Esophagus muscularis mucosa (tissue), 4 donors: Measurements from ENCODE around the gene ABCC8. TPM values are rescaled to one million over a fixed set of nuclear protein-coding genes. Genes with fewer than 3 reads are reported as not detected.

Experiments used
- DNase-seq: peaks from one replicate; pipeline ENCODE4 v3.0.0-alpha.2; 2017; ENCODE audit errors: extremely low spot score
- H3K27ac ChIP-seq, 4 donors: fragments of 200-600 bp; sonication (generic); replicated peaks in 1 of 4; 1 replicate in 3 of 4; 2 replicates in 1 of 4; pipeline ENCODE4 v1.5.1; 2016 to 2019; ENCODE audit warnings: mild to moderate bottlenecking in 1 of 4
- H3K27me3 ChIP-seq, 4 donors: fragments of 200-600 bp; sonication (generic); one replicate each; pipeline versions ENCODE4 v1.5.1 to v1.6.0; 2016 to 2019
- H3K36me3 ChIP-seq, 4 donors: fragments of 200-600 bp; sonication (generic); one replicate each; pipeline ENCODE4 v1.5.1; 2016 to 2019
- H3K4me1 ChIP-seq, 4 donors: fragments of 200-600 bp; sonication (generic); one replicate each; pipeline ENCODE4 v1.5.1; 2016 to 2019
- H3K4me3 ChIP-seq, 4 donors: fragments of 200-600 bp; sonication (generic); 1 replicate in 2 of 4; 2 replicates in 2 of 4; pipeline ENCODE4 v1.5.1; 2016 to 2019; ENCODE audit warnings: mild to moderate bottlenecking in 4 of 4, moderate library complexity in 1 of 4
- H3K9me3 ChIP-seq, 4 donors: fragments of 200-600 bp; sonication (generic); 1 replicate in 3 of 4; 2 replicates in 1 of 4; pipeline ENCODE4 v1.5.1; 2016 to 2019
- CTCF ChIP-seq, 3 experiments: fragments of 200-600 bp in 2 of 3; fragments of 450-650 bp in 1 of 3; sonication (generic) in 2 of 3; IDR thresholded peaks; one replicate each; pipeline ENCODE4 v1.5.1; 2017 to 2019; ENCODE audit warnings: antibody characterized with exemption in 3 of 3, mild to moderate bottlenecking in 2 of 3, moderate library complexity in 1 of 3
- EP300 ChIP-seq: sonication (generic); formaldehyde crosslinking; IDR thresholded peaks from one replicate; pipeline ENCODE4 v1.6.1; 2017; ENCODE audit warnings: antibody characterized with exemption
- POLR2A ChIP-seq: fragments of 450-650 bp; IDR thresholded peaks from one replicate; pipeline ENCODE4 v1.6.1; 2017; ENCODE audit warnings: antibody characterized with exemption, moderate library complexity, mild to moderate bottlenecking, low read depth
- POLR2AphosphoS5 ChIP-seq, 2 donors: sonication (generic); formaldehyde crosslinking; IDR thresholded peaks; one replicate each; pipeline ENCODE4 v1.6.1; 2017; ENCODE audit warnings: antibody characterized with exemption in 2 of 2
- WGBS: methylation state at CpG from one replicate; pipeline ENCODE4 v1.1.5; 2018; 5-methylcytosine and 5-hydroxymethylcytosine counted together
- intact Hi-C: fragments of 100-400 bp; cut with DNase I; formaldehyde crosslinking; loops from one replicate; pipeline ENCODE4 v1.15.1; 2023
- total RNA-seq, 4 donors: library from RNA; depleted of rRNA; stranded (reverse); fragments of >200 nt; gene quantifications; one replicate each; pipeline versions ENCODE4 v1.1.0 to v1.2.1, GENCODE V29; 2016

The ABCC8 gene
- total RNA-seq, 4 donors from 2014 or later: 0.63 to 2.5 (median 1.7) TPM

- H3K4me3 ChIP-seq: no peak overlapping the region
- H3K27me3 ChIP-seq: no peaks in the 10 kb centered on the region
- TF ChIP-seq POLR2A (no peak), POLR2AphosphoS5 (IDR thresholded peaks at IDR 0.05) (no peak), CTCF (IDR thresholded peaks at IDR 0.05) (no peak), EP300 (no peak)
- intact Hi-C loops: loop anchor here (5.0 kb wide), 1 partner anchor 76 kb away; no protein-coding TSS in a partner anchor
- H3K36me3 ChIP-seq: no peaks in the 10 kb centered on the region
- H3K9me3 ChIP-seq: no peaks in the 10 kb centered on the region
- DNase-seq: no peak
- WGBS: 80% methylated on average over 2 of the region's 13 CpGs
- no peak overlapping the region for H3K27ac ChIP-seq
- peaks cover 17 to 28% (median 19%) of the 10 kb centered on the region in 4 donors for H3K4me1 ChIP-seq
Measured at GRCh38 chr11:17406818-17407149, 69.9 kb downstream of the ABCC8 start.

- DNase-seq: no peak
- TF ChIP-seq EP300 (no peak), CTCF (IDR thresholded peaks at IDR 0.05) (no peak), POLR2AphosphoS5 (IDR thresholded peaks at IDR 0.05) (no peak), POLR2A (no peak)
- no peaks in the 10 kb centered on the region for H3K27me3 ChIP-seq
- H3K9me3 ChIP-seq: no peaks in the 10 kb centered on the region
- intact Hi-C loops: loop anchor here (5.0 kb wide), 1 partner anchor 76 kb away; no protein-coding TSS in a partner anchor
- WGBS: 91% methylated on average over 6 of the region's 8 CpGs
- H3K4me3 ChIP-seq: no peak overlapping the region
- peak overlapping the region; percentile 7 to 35 (median 16) for H3K27ac ChIP-seq
- H3K36me3 ChIP-seq: no peaks in the 10 kb centered on the region
- peaks cover 17 to 28% (median 19%) of the 10 kb centered on the region in 4 donors for H3K4me1 ChIP-seq
Measured at GRCh38 chr11:17406082-17406817, 70.4 kb downstream of the ABCC8 start.

- no peaks in the 10 kb centered on the region for H3K36me3 ChIP-seq
- intact Hi-C loops: loop anchor here (5.0 kb wide), 1 partner anchor 77 kb away; no protein-coding TSS in a partner anchor
- no peak overlapping the region for H3K4me3 ChIP-seq
- H3K27ac ChIP-seq: peak overlapping the region; percentile 23 to 38 (median 32)
- no peak for DNase-seq
- H3K9me3 ChIP-seq: no peaks in the 10 kb centered on the region
- WGBS: 39% methylated on average over 15 of the region's 15 CpGs
- peaks cover 17 to 24% (median 19%) of the 10 kb centered on the region in 4 donors for H3K4me1 ChIP-seq
- peak; percentile 29 to 56 for TF ChIP-seq POLR2AphosphoS5 (IDR thresholded peaks at IDR 0.05)
- TF ChIP-seq POLR2A: no peak
- TF ChIP-seq EP300: no peak
- peak in 1 of 3 experiments; percentile 35 for TF ChIP-seq CTCF (IDR thresholded peaks at IDR 0.05)
- H3K27me3 ChIP-seq: no peaks in the 10 kb centered on the region
Measured at GRCh38 chr11:17405232-17406005, 71.2 kb downstream of the ABCC8 start.

- no peak for TF ChIP-seq CTCF (IDR thresholded peaks at IDR 0.05)
- TF ChIP-seq EP300: no peak
- no peak for TF ChIP-seq POLR2A
- TF ChIP-seq POLR2AphosphoS5 (IDR thresholded peaks at IDR 0.05): no peak
- Histone ChIP-seq H3K27ac (no peak overlapping the region), H3K36me3 (no peaks in the 10 kb centered on the region), H3K4me1 (peaks cover 17 to 20% (median 19%) of the 10 kb centered on the region in 4 donors), H3K4me3 (no peak overlapping the region), H3K9me3 (no peaks in the 10 kb centered on the region), H3K27me3 (no peaks in the 10 kb centered on the region)
- 88% methylated on average over 18 of the region's 18 CpGs for WGBS
- intact Hi-C loops: no loop called here
- DNase-seq: no peak
Measured at GRCh38 chr11:17403980-17404759, 72.5 kb downstream of the ABCC8 start.
